22Rv1 (cell line): ENCODE data around the gene STARD9.

Source experiments
- H3K27ac ChIP-seq: fragments of 450-650 bp; 2 replicates; pipeline ENCODE4 v1.5.1; 2017
- CTCF ChIP-seq: fragments of 450-650 bp; IDR thresholded peaks from 2 replicates; pipeline ENCODE4 v1.5.1; 2017; ENCODE audit warnings: mild to moderate bottlenecking
- ZFX ChIP-seq: fragments of 450-650 bp; IDR thresholded peaks from 2 replicates; pipeline ENCODE4 v1.6.1; 2017; ENCODE audit warnings: antibody characterized with exemption, borderline replicate concordance

STARD9 gene

GRCh38 chr15:42726114-42726513, 150.7 kb downstream of the STARD9 start:
- TF ChIP-seq CTCF (no peak), ZFX (no peak)
- no peak overlapping the region for H3K27ac ChIP-seq

GRCh38 chr15:42727750-42728381, 152.5 kb downstream of the STARD9 start:
- H3K27ac ChIP-seq = no peak overlapping the region
- no peak for TF ChIP-seq ZFX
- no peak for TF ChIP-seq CTCF

GRCh38 chr15:42728560-42728959, 153.2 kb downstream of the STARD9 start:
- TF ChIP-seq ZFX (no peak), CTCF (no peak)
- H3K27ac ChIP-seq = no peak overlapping the region

- no peak overlapping the region for H3K27ac ChIP-seq
- no peak for TF ChIP-seq CTCF
- no peak for TF ChIP-seq ZFX
These were observed 153.6 kb downstream of the STARD9 start for GRCh38 chr15:42728972-42729371.

GRCh38 chr15:42729409-42729808, 154.0 kb downstream of the STARD9 start:
- H3K27ac ChIP-seq = no peak overlapping the region
- TF ChIP-seq CTCF (no peak), ZFX (no peak)

GRCh38 chr15:42730135-42730534, 154.7 kb downstream of the STARD9 start:
- no peak overlapping the region for H3K27ac ChIP-seq
- TF ChIP-seq CTCF (no peak), ZFX (no peak)

- no peak for TF ChIP-seq CTCF
- no peak for TF ChIP-seq ZFX
- no peak overlapping the region for H3K27ac ChIP-seq
These were observed 155.1 kb downstream of the STARD9 start for GRCh38 chr15:42730536-42730935.
